Measurements from ENCODE around the gene MAMSTR. TPM values are rescaled to one million over a fixed set of nuclear protein-coding genes. Genes with fewer than 3 reads are reported as not detected.
A peak's percentile ranks its signal among the peaks of the same experiment; 100 is the strongest.

The MAMSTR gene
- total and polyA plus RNA-seq, 2 experiments from 2014 or later, result 0.22 to 2.7 TPM

DNA sequence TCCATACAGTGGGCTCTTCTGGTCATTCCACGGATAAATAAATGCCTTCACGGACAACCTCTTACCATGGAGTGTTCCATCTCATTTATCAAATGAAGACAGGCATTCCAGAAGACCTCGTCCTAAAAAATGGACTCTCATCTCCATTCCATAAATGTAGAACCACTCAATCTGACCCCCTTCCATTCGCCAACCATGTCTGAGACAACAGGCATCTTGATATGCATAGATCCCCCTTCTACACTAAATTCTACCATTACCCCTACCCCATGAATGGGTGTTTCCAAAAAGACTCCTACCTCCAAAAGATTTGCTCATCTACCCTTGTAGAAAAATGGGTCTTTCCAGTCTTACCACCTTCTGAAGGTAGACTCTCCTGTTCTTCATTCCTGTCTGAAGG, 11.9 kb upstream of the MAMSTR start:
- Histone ChIP-seq H3K27ac (no peak overlapping the region), H3K36me3 (ENCODE audit: low read depth) (no peaks in the 10 kb centered on the region), H3K79me2 (ENCODE audit: insufficient read depth) (no peaks in the 10 kb centered on the region), H3K27me3 (replicated peaks; ENCODE audit: insufficient read depth) (peaks cover 6% of the 10 kb centered on the region; the same call in 1 of the 2 replicates), H2AFZ (no peak overlapping the region), H3K9me2 (ENCODE audit: insufficient read depth) (no peaks in the 10 kb centered on the region), H3K9me3 (ENCODE audit: low read depth) (no peaks in the 10 kb centered on the region), H3K4me3 (no peak overlapping the region), H3F3A (ENCODE audit: insufficient read depth) (no peaks in the 10 kb centered on the region), H4K20me1 (ENCODE audit: insufficient read depth) (no peaks in the 10 kb centered on the region), H3K4me1 (ENCODE audit: insufficient read depth) (no peaks in the 10 kb centered on the region), H3K4me2 (ENCODE audit: unreplicated experiment) (no peak overlapping the region), H3K9ac (no peak overlapping the region)
- in situ Hi-C loops (cut with MboI), result no loop called here
- 61 to 63% methylated on average over 4 of the region's 4 CpGs for WGBS, 2 experiments (ENCODE audit: low coverage in 1 of 2, low lambda C conversion rate in 2 of 2, missing lambda C conversion rate in 2 of 2)
- DNase-seq, result no peak
- TF ChIP-seq EZH2 (IDR thresholded peaks at IDR 0.05; ENCODE audit: insufficient read depth, poor library complexity, severe bottlenecking) (no peak), EZH2phosphoT487 (IDR thresholded peaks at IDR 0.05; ENCODE audit: insufficient read depth, low read depth) (no peak)

DNA sequence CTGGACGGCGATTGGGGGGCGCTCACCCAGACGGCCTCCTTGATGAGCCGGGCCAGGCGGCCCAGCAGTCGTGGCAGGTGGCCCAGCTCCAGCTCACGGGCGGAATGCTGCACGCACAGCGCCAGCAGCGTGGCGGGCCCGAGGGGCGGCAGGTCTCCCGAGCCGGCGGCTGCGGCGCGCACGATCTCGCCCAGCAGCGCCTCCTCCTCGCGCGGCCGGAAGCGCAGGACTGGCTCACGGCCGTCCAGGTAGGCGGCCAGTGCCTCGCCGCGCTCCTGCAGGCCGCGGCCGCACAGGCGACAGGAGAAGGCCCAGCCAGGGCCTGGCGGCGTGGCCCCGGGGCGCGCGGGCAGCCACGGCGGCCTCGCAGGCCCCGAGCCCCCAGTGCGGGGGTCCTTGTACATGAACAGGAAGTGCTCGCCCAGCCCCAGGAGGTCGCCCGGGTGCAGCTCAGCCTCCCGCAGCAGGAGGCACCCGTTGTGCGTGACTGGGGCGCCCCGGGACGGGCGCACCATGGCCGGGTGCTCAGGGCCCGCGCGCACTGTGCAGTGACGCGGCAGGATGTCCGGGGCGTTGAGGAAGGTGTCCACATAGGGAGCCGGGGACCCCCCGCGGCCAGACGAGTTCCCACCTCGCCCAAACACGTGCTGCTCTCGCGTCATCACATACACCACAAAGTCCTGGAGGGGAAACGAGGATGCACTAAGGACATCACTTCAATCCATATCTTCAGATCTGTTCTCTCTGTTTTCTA, 9.6 kb upstream of the MAMSTR start:
- no peaks in the 10 kb centered on the region for H3K79me2 ChIP-seq (ENCODE audit: insufficient read depth)
- no peak for DNase-seq
- H3K4me1 ChIP-seq (ENCODE audit: insufficient read depth), result peaks cover 3% of the 10 kb centered on the region; the same call in 1 of the 2 replicates
- no peak overlapping the region for H3K27ac ChIP-seq
- H2AFZ ChIP-seq, result no peak overlapping the region
- H3K27me3 ChIP-seq (replicated peaks; ENCODE audit: insufficient read depth), result no peaks in the 10 kb centered on the region
- H3K4me3 ChIP-seq, result no peak overlapping the region
- no peaks in the 10 kb centered on the region for H3K36me3 ChIP-seq (ENCODE audit: low read depth)
- H3K9me2 ChIP-seq (ENCODE audit: insufficient read depth), result no peaks in the 10 kb centered on the region
- no peak overlapping the region for H3K9ac ChIP-seq
- no peak for TF ChIP-seq EZH2phosphoT487 (IDR thresholded peaks at IDR 0.05; ENCODE audit: insufficient read depth, low read depth)
- TF ChIP-seq EZH2 (IDR thresholded peaks at IDR 0.05; ENCODE audit: insufficient read depth, poor library complexity, severe bottlenecking), result no peak
- WGBS, 2 experiments (ENCODE audit: low coverage in 1 of 2, low lambda C conversion rate in 2 of 2, missing lambda C conversion rate in 2 of 2), result 52 to 57% methylated on average over 40 to 57 of the region's 77 CpGs
- 0 out of 2 replicates have a peak, but pooled peaks cover 8% of the 10 kb centered on the region for H3F3A ChIP-seq (ENCODE audit: insufficient read depth)
- H3K9me3 ChIP-seq (ENCODE audit: low read depth), result no peaks in the 10 kb centered on the region
- no peak overlapping the region for H3K4me2 ChIP-seq (ENCODE audit: unreplicated experiment)
- H4K20me1 ChIP-seq (ENCODE audit: insufficient read depth), result no peaks in the 10 kb centered on the region
- in situ Hi-C loops (cut with MboI), result no loop called here

DNA sequence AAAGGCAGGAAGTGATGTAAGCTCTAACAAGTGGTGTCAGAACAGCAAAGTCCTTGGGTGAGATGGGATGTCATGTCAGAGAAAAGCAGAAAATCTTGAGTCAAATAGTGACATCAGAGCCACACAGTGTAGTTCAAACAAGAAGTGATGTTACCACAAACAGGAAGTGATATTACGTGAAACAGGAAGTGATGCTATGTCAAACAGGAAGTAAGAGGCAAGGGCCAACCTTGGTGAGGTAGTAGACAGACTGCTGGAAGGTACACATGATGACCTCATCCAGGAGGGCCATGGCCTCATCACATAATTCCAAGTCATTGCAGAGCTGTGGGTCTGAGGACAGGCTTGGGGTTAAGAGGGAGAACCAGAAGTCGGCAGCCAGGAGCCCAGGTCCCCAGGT, 7.0 kb upstream of the MAMSTR start:
- in situ Hi-C loops (cut with MboI), result no loop called here
- H3K79me2 ChIP-seq (ENCODE audit: insufficient read depth), result no peaks in the 10 kb centered on the region
- H3F3A ChIP-seq (ENCODE audit: insufficient read depth), result 0 out of 2 replicates have a peak, but pooled peaks cover 8% of the 10 kb centered on the region
- H3K4me1 ChIP-seq (ENCODE audit: insufficient read depth), result peaks cover 3% of the 10 kb centered on the region; the same call in 1 of the 2 replicates
- no peak overlapping the region for H3K27ac ChIP-seq
- no peaks in the 10 kb centered on the region for H4K20me1 ChIP-seq (ENCODE audit: insufficient read depth)
- no peak overlapping the region for H3K4me3 ChIP-seq
- TF ChIP-seq EZH2phosphoT487 (IDR thresholded peaks at IDR 0.05; ENCODE audit: insufficient read depth, low read depth), result no peak
- TF ChIP-seq EZH2 (IDR thresholded peaks at IDR 0.05; ENCODE audit: insufficient read depth, poor library complexity, severe bottlenecking), result no peak
- 95 to 97% methylated on average over 2 of the region's 2 CpGs for WGBS, 2 experiments (ENCODE audit: low coverage in 1 of 2, low lambda C conversion rate in 2 of 2, missing lambda C conversion rate in 2 of 2)
- H3K4me2 ChIP-seq (ENCODE audit: unreplicated experiment), result no peak overlapping the region
- no peak for DNase-seq
- H3K27me3 ChIP-seq (replicated peaks; ENCODE audit: insufficient read depth), result no peaks in the 10 kb centered on the region
- no peaks in the 10 kb centered on the region for H3K9me3 ChIP-seq (ENCODE audit: low read depth)
- no peak overlapping the region for H2AFZ ChIP-seq
- H3K9me2 ChIP-seq (ENCODE audit: insufficient read depth), result no peaks in the 10 kb centered on the region
- H3K9ac ChIP-seq, result no peak overlapping the region
- no peaks in the 10 kb centered on the region for H3K36me3 ChIP-seq (ENCODE audit: low read depth)

DNA sequence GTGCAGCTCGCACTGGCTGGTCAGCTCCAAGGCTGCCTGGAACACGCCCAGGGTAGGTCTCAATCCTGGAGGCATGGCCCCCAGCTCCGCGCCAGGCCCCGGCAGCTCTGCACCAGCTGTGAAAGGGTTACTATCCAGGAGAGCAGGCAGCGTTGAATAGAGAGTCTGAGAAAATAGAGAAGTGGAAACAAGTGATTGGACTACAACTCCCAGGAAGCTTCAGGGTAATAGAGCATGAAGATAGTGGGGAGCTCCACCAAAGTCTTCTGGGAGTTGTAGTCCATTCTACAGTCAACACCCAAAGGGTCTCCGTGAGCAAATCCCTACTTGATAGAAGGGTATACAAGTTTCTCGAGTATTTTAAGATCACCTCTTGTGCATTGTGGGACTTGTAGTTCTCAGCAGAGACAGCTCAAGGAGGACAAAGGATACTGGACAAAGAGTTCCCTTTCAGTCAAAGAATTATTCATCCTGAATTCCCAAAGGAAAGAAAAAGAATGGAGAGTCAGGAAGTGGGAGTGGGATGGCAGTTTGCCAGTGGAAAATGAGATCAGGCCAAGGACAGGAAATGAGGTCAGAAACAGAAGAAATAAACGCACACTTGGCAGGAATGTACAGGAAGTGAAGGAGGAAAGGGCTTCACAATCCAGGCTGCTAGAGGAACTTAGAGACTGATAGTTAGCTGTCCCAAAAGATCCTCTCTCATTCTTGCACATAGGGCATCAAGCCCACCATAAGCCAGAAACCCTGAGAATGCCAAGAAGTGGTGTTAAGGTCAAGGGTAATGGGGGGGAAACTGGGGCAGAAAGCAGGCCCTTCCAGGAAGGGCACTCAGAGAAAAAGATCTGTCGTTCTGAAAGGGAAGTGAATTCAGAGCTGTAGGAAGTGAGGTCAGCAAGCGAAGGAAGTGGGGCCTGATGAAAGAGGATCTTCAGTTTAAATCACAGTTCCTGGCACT, 5.5 kb upstream of the MAMSTR start:
- peak; percentile 87 for DNase-seq
- H3K9me3 ChIP-seq (ENCODE audit: low read depth), result no peaks in the 10 kb centered on the region
- 0 out of 2 replicates have a peak, but pooled peaks cover 8% of the 10 kb centered on the region for H3F3A ChIP-seq (ENCODE audit: insufficient read depth)
- H3K9ac ChIP-seq, result no peak overlapping the region
- no peaks in the 10 kb centered on the region for H3K27me3 ChIP-seq (replicated peaks; ENCODE audit: insufficient read depth)
- H3K9me2 ChIP-seq (ENCODE audit: insufficient read depth), result no peaks in the 10 kb centered on the region
- H3K4me2 ChIP-seq (ENCODE audit: unreplicated experiment), result no peak overlapping the region
- peaks cover 3% of the 10 kb centered on the region; the same call in 1 of the 2 replicates for H3K4me1 ChIP-seq (ENCODE audit: insufficient read depth)
- H4K20me1 ChIP-seq (ENCODE audit: insufficient read depth), result no peaks in the 10 kb centered on the region
- no peaks in the 10 kb centered on the region for H3K36me3 ChIP-seq (ENCODE audit: low read depth)
- in situ Hi-C loops (cut with MboI), result no loop called here
- WGBS, 2 experiments (ENCODE audit: low coverage in 1 of 2, low lambda C conversion rate in 2 of 2, missing lambda C conversion rate in 2 of 2), result 42 to 46% methylated on average over 11 of the region's 11 CpGs
- H3K79me2 ChIP-seq (ENCODE audit: insufficient read depth), result no peaks in the 10 kb centered on the region
- TF ChIP-seq EZH2phosphoT487 (IDR thresholded peaks at IDR 0.05; ENCODE audit: insufficient read depth, low read depth), result no peak
- peak overlapping the region; percentile 58 for H3K27ac ChIP-seq
- peak overlapping the region; percentile 88 for H2AFZ ChIP-seq
- no peak overlapping the region for H3K4me3 ChIP-seq

All from GM23248 (cell line).